Spleen (tissue), 11 donors: Measurements from ENCODE around the gene EXOC6B. TPM values are rescaled to one million over a fixed set of nuclear protein-coding genes. Genes with fewer than 3 reads are reported as not detected.

Source experiments
- DNase-seq: peaks from one replicate; pipeline ENCODE4 v3.0.0-alpha.2; 2020
- H3K27ac ChIP-seq, 8 donors: fragments of 200-600 bp; sonication (generic) in 7 of 8; 1 replicate in 4 of 8; 2 replicates in 4 of 8; pipeline versions ENCODE4 v1.5.0 to v1.8.0; 2016 to 2021; ENCODE audit warnings: inconsistent platforms in 4 of 8, mild to moderate bottlenecking in 4 of 8, moderate library complexity in 1 of 8
- H3K27me3 ChIP-seq, 7 donors: fragments of 200-600 bp; sonication (generic) in 6 of 7; replicated peaks in 1 of 7; 1 replicate in 4 of 7; 2 replicates in 3 of 7; pipeline versions ENCODE4 v1.5.0 to v1.8.0; 2016 to 2021; ENCODE audit warnings: inconsistent platforms in 3 of 7, mild to moderate bottlenecking in 1 of 7
- H3K36me3 ChIP-seq, 6 donors: fragments of 200-600 bp; sonication (generic) in 5 of 6; 1 replicate in 4 of 6; 2 replicates in 2 of 6; pipeline versions ENCODE4 v1.5.0 to v1.8.0; 2016 to 2021; ENCODE audit warnings: inconsistent platforms in 2 of 6
- H3K4me1 ChIP-seq, 6 donors: fragments of 200-600 bp; sonication (generic) in 5 of 6; 1 replicate in 3 of 6; 2 replicates in 3 of 6; pipeline versions ENCODE4 v1.5.0 to v1.8.0; 2016 to 2021; ENCODE audit warnings: inconsistent platforms in 3 of 6
- H3K4me3 ChIP-seq, 8 donors: fragments of 200-600 bp; sonication (generic) in 7 of 8; 1 replicate in 4 of 8; 2 replicates in 4 of 8; pipeline versions ENCODE4 v1.5.0 to v1.8.0; 2016 to 2021; ENCODE audit warnings: inconsistent platforms in 4 of 8, mild to moderate bottlenecking in 4 of 8, moderate library complexity in 2 of 8
- H3K9me3 ChIP-seq, 8 donors: fragments of 200-600 bp; sonication (generic) in 7 of 8; 1 replicate in 4 of 8; 2 replicates in 4 of 8; pipeline versions ENCODE4 v1.5.0 to v1.8.0; 2016 to 2021; ENCODE audit warnings: inconsistent platforms in 4 of 8
- CTCF ChIP-seq, 11 experiments: fragments of 200-600 bp in 7 of 11; fragments of 450-650 bp in 4 of 11; sonication (generic) in 4 of 11; IDR thresholded peaks in 8 of 11; conservative IDR thresholded peaks in 3 of 11; 1 replicate in 7 of 11; 2 replicates in 4 of 11; pipeline versions ENCODE4 v1.4.0 to v1.8.0; 2016 to 2021; ENCODE audit warnings: antibody characterized with exemption in 11 of 11, inconsistent platforms in 4 of 11, mild to moderate bottlenecking in 1 of 11
- POLR2A ChIP-seq, 3 donors: fragments of 450-650 bp; IDR thresholded peaks; one replicate each; pipeline ENCODE4 v1.5.1; 2017; ENCODE audit warnings: antibody characterized with exemption in 3 of 3, mild to moderate bottlenecking in 1 of 3
- POLR2AphosphoS5 ChIP-seq, 3 donors: sonication (generic); formaldehyde crosslinking; IDR thresholded peaks; one replicate each; pipeline ENCODE4 v1.5.1; 2017; ENCODE audit warnings: antibody characterized with exemption in 3 of 3
- WGBS, 5 donors: extraction: QIAGEN DNeasy Blood & Tissue Kit in 3 of 5; methylation state at CpG; one replicate each; pipeline versions ENCODE4 v1.1.5 to v1.1.7; 2013 to 2018; 5-methylcytosine and 5-hydroxymethylcytosine counted together
- intact Hi-C: fragments of 100-400 bp; cut with DNase I; formaldehyde crosslinking; loops from one replicate; pipeline ENCODE4 v1.15.0; 2023; ENCODE audit warnings: low total_unique reads
- polyA plus RNA-seq, 3 donors: library from polyadenylated mRNA; stranded (reverse); fragments of 200-250 nt; gene quantifications; one replicate each; pipeline ENCODE4 v1.2.1, GENCODE V29; 2013
- total RNA-seq, 7 donors: library from RNA; depleted of rRNA in 3 of 7; stranded (reverse); fragments of >200 nt in 3 of 7; fragmentation: NEBNext Ultra II Directional in 4 of 7; extraction: Animal tissue kit (Norgen Biotek cat#: 25700) in 4 of 7; gene quantifications; one replicate each; pipeline versions ENCODE4 v1.1.0 to v1.2.1, GENCODE V29; 2016 to 2021
- donor health status: healthy with polysubstance abuse.
- donor health status: DM: no; HTN: no; CAD: no; lungs with moderate emphysema.
- donor health status: DM: no; HTN: no; CAD: no.
- donor health status: Bipolar disorder and iron deficiency.
- donor health status: healthy.
- donor health status: DM: no; HTN: no; CAD: no.
- donor health status: DM: yes; HTN: yes; CAD: no.

EXOC6B gene
- total and polyA plus RNA-seq, 10 donors = 1.0 to 27.9 (median 18.0) TPM

GRCh38 chr2:72185206-72185605, 640.6 kb downstream of the EXOC6B start:
- no peak for DNase-seq
- Histone ChIP-seq H3K4me3 (no peak overlapping the region), H3K27me3 (no peaks in the 10 kb centered on the region), H3K9me3 (peaks cover 0 to 17% (median 13%) of the 10 kb centered on the region in 8 donors), H3K4me1 (no peaks in the 10 kb centered on the region), H3K36me3 (peaks cover 0 to 14% (median 0%) of the 10 kb centered on the region in 6 donors), H3K27ac (no peak overlapping the region)
- WGBS, 5 donors = 53 to 88% (median 79%) methylated on average over 1 of the region's 1 CpG
- intact Hi-C loops = no loop called here
- TF ChIP-seq CTCF (IDR thresholded peaks at IDR 0.05 in 8 of 11, conservative IDR thresholded peaks at IDR 0.05 in 3 of 11) = no peak
- no peak for TF ChIP-seq POLR2A (IDR thresholded peaks at IDR 0.05)
- TF ChIP-seq POLR2AphosphoS5 (IDR thresholded peaks at IDR 0.05) = no peak

GRCh38 chr2:72183466-72183865, 642.4 kb downstream of the EXOC6B start:
- peaks cover 0 to 17% (median 13%) of the 10 kb centered on the region in 8 donors for H3K9me3 ChIP-seq
- intact Hi-C loops = no loop called here
- no peak overlapping the region for H3K27ac ChIP-seq
- H3K27me3 ChIP-seq = no peaks in the 10 kb centered on the region
- 86 to 97% (median 95%) methylated on average over 2 of the region's 2 CpGs for WGBS, 5 donors
- TF ChIP-seq POLR2AphosphoS5 (IDR thresholded peaks at IDR 0.05) (no peak), POLR2A (IDR thresholded peaks at IDR 0.05) (no peak), CTCF (IDR thresholded peaks at IDR 0.05 in 8 of 11, conservative IDR thresholded peaks at IDR 0.05 in 3 of 11) (no peak)
- no peaks in the 10 kb centered on the region for H3K4me1 ChIP-seq
- no peak overlapping the region for H3K4me3 ChIP-seq
- peaks cover 0 to 29% (median 2%) of the 10 kb centered on the region in 6 donors for H3K36me3 ChIP-seq
- DNase-seq = no peak

DNA sequence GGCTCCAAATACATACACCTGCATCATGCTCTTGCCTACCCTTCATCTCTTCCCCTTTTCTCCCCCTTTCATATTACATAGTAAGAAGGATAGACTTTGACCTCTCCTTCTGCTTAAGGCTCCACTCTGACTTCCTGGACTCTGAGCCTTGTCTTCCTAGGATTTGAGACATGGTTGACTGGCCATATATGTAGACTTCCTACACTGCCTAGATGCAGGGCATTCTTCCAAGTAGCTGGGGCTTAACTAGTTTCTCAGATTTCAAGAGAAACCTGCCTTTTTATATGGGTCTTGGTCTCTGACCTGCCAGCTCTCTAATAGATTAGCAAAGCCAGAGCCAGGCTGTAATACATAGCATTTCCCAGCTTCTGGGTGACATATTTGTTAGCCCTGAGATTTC, 642.8 kb downstream of the EXOC6B start:
- no peaks in the 10 kb centered on the region for H3K27me3 ChIP-seq
- TF ChIP-seq POLR2AphosphoS5 (IDR thresholded peaks at IDR 0.05) = no peak
- no peak for TF ChIP-seq POLR2A (IDR thresholded peaks at IDR 0.05)
- no peak for TF ChIP-seq CTCF (IDR thresholded peaks at IDR 0.05 in 8 of 11, conservative IDR thresholded peaks at IDR 0.05 in 3 of 11)

DNA sequence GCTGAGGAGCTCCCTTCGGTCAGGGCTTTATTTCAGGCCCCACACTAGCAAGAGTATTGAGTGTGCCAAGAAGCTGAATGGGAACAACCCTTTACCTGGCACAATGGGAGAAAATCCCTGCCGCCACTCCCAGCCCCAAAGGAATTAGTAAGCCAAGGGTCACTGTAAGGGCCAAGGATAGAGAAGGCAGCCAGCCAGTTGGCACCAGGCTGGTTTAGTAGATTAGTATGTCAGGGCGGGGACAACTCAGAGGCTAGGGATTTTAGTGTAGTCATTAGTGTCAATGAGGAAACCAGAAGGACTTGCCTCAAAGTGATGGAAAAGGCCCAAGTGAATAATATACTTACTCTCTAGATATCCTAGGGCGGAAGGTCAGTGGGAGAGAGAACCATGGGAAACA, 643.3 kb downstream of the EXOC6B start:
- Histone ChIP-seq H3K9me3 (peaks cover 0 to 10% (median 6%) of the 10 kb centered on the region in 8 donors), H3K36me3 (peaks cover 0 to 33% (median 9%) of the 10 kb centered on the region in 6 donors), H3K4me1 (no peaks in the 10 kb centered on the region), H3K27ac (no peak overlapping the region), H3K27me3 (no peaks in the 10 kb centered on the region), H3K4me3 (no peak overlapping the region)
- 69 to 90% (median 77%) methylated on average over 4 of the region's 4 CpGs for WGBS, 5 donors
- no peak for DNase-seq
- intact Hi-C loops = no loop called here
- TF ChIP-seq POLR2A (IDR thresholded peaks at IDR 0.05) = no peak
- TF ChIP-seq POLR2AphosphoS5 (IDR thresholded peaks at IDR 0.05) = no peak
- no peak for TF ChIP-seq CTCF (IDR thresholded peaks at IDR 0.05 in 8 of 11, conservative IDR thresholded peaks at IDR 0.05 in 3 of 11)

More for the DNA sequence above, 642.8 kb downstream of the EXOC6B start:
- intact Hi-C loops = no loop called here
- no peak for DNase-seq
- H3K4me3 ChIP-seq = no peak overlapping the region
- peaks cover 0 to 33% (median 5%) of the 10 kb centered on the region in 6 donors for H3K36me3 ChIP-seq
- H3K4me1 ChIP-seq = no peaks in the 10 kb centered on the region
- H3K27ac ChIP-seq = no peak overlapping the region
- peaks cover 0 to 15% (median 11%) of the 10 kb centered on the region in 8 donors for H3K9me3 ChIP-seq
